Limb (tissue), 2 donors: Measurements from ENCODE around the gene RAD51.

Source experiments
- DNase-seq, 2 donors: peaks; one replicate each; pipeline ENCODE4 v3.0.0-alpha.2; 2016; ENCODE audit errors: extremely low spot score in 2 of 2

Gene RAD51

DNA sequence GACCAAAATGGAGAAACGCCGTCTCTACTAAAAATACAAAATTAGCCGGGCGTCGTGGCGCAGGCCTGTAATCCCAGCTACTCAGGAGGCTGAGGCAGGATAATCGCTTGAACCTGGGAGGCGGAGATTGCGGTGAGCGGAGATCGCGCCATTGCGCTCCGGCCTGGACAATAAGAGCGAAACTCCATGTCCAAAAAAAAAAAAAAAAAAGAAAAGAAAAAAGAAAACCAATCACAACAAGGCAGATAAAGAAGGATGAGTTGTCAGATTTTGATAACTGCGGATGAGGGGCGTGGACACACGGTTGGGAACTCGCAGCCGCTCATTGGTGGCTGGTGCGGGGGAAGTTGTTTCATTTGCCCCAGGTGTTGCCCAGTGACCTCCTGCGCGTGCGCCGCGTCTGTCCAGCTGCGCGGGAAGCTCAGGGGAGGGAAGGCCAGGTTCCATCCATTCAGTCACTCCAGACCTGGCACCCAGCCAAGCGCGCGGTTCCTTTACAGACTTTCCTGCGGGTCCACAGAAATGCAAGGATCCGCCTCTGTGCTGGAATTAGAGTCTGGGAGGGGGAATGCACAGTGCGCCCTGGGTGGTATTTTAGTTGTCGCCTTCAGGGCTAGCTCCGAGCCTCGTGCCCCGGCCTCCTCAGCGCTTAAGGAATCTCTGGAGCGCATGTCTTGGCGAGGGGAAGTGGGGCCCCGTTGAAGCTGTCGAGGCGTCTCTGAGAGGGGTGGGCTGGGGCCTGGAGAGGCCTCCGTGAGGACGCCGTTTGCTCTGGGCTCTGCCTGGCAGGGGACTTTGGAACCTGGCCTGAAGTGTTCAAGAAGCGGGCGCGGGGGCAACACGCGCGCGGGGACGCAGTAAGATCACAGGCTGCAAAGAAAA lies 68.2 kb downstream of the RAD51 start:
- peak; percentile 67 to 87 for DNase-seq

DNA sequence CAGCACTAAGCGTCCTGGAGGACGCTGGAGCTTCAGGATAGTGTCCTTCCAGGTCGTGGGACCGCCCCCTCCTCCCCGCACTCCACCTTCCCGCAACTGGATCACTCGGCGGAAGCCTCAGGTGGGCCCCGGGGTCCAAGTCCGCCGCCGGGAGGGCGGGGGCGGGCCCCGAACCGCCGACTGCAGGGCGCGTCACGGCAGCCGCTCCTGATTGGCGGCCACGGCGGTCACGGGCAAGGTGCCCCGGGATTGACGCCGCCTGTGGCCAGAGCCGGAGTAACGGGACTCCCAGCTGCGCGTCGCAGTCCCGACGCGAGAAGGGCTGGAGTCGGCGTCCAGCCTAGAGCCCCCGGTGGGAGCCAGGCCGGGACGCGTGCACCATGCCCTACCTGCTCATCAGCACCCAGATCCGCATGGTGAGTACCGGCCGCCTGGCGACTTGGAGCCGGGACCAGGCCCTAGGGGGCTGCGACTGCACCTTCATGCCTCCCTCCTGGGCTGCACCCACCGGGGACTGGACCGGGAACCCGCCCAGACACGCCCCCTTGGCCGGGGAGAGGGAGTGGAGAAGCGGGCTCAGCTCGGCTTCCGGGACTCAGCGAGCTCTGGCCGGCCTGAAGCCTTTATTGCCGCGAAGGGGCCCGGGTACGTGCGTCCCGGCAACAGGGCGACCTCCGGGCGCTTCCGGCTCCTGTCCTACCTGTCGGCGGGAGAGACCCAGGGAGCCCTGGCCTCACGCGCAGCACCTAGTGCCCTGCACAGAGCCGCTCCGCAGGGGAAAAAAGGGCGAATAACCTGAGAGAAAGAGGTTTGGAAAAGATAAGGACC lies 69.0 kb downstream of the RAD51 start, which contains the start of gene GCHFR:
Gene GCHFR (plus strand): TSS at position 268 of the 828 bp plus-strand sequence. CDS start 113 bp downstream, at position 381.
- DNase-seq, result peak; percentile 56 to 82

DNA sequence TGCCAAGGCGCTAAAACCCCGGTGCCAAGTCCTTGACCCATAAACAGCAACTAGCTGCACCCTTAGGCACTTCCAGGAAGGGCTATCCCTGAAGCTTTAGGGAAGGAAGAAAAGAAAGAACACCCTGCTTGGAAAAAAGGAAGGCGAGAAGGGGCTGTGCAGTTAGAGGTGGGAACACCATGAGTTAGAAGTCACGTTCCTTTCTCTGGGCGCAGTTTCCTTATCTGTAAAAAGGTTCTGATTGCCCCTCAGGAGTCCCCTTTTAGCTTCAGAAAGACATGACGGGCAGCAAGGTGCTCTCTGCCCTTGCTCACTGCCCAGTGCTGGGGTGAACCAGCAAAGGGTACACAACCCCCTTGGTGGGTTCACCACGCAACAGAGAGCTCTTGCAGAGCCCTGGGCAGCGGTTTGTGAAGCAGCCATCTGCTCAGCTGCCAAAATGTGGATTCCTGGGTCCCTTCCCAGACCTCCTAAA lies 69.7 kb downstream of the RAD51 start:
- no peak for DNase-seq

DNA sequence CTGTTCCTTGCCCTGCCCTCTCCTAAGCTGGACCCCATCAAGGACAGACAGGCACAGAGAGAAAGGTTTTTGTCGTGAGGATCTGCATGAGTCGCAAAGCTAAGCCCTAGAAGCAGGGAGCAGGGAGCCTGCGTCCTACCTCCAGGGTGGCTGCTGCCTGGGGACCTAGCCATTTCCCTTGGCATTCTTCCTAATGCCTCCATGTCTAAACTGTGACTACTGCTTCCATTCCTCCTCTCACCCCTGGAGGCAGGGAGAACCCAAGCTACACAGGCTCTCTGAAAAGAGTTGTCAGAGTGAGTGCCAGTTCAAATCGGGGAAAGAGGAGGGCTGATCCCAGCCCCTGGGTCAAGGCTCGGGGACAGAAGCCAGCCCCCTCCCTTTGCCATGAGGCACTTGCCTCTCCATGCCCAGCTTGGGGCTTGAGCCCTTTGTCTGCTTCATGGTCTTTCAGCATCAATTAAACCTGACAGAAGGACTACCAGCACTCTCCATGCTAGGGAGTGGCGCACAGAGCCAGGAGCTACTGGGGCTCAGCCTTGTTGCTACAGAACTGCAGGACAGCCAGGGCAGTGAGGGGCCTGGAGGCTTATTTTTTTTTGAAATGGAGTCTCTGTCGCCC lies 71.3 kb downstream of the RAD51 start:
- DNase-seq, result no peak

DNA sequence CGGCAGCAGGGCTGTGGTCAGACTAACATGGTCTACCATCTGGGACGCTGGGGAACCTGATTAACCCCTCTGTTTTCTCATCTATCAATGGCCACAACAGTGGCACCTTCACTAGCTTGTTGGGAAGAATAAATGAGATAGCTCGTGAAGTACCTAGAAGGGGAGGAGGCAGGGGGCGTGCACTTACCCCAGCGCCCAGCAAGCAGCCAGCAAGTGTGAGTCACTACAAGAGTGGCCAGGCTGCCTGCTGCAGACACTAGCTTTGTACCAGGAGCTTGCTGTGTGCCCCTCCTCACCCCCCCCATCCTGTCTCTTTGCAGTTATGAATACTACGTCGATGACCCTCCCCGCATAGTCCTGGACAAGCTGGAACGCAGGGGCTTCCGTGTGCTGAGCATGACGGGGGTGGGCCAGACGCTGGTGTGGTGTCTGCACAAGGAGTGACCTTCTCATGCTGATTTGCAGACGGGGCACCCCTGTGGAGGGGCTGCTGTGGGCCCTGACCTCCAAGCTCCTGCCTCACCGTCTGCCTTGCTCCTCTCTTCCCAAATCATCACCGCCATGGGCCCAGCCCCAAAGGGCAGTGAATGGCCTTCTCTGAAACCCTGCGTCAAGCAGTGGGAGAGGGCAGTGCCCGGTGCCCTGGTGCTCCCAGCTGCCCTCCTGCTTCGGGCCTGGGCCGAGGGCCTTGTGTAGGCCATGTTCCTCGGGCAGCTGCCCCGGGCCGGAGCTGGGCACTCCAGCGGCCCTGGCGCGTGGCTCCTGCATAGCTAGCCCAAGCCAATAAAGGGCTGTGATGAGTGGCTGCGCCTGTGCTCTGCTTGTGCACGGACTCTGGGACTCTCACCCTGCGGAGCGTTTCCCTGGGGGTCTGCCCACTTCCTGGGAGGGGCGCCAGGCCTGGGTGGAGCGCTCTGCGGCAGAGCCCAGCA lies 72.2 kb downstream of the RAD51 start:
- no peak for DNase-seq

DNA sequence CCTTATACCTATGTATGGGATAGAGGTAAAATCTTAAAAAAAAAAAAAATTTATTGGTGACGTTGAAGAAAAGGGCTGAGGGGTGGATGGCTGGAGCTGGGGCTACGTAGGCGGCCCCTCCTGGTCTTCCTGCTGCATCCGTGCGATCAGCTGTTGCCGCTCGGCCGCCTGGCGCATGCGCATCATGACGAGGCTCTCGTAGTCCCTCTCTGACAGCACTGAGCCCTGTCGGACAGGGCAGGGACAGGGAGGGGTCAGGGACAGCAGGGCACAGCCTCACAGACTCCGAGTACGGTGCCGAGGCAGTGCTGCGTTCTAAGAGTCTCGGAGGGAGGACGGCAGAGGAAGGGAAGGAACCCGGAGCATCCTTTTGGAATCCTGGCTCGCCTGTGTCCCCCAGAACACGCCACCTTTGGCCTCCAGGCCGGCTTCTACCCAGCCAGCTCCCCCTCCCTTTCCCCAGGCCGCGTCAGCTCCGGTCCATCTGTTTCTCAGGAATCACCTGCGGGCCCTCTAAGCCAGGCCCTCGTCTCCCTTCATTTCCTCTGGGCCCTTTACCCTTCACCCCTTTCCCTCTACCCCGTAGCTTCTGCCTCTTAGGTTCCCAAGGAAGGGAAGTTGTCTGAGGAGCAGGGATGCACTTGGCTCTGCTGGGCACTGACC lies 73.0 kb downstream of the RAD51 start:
- DNase-seq, result no peak

DNA sequence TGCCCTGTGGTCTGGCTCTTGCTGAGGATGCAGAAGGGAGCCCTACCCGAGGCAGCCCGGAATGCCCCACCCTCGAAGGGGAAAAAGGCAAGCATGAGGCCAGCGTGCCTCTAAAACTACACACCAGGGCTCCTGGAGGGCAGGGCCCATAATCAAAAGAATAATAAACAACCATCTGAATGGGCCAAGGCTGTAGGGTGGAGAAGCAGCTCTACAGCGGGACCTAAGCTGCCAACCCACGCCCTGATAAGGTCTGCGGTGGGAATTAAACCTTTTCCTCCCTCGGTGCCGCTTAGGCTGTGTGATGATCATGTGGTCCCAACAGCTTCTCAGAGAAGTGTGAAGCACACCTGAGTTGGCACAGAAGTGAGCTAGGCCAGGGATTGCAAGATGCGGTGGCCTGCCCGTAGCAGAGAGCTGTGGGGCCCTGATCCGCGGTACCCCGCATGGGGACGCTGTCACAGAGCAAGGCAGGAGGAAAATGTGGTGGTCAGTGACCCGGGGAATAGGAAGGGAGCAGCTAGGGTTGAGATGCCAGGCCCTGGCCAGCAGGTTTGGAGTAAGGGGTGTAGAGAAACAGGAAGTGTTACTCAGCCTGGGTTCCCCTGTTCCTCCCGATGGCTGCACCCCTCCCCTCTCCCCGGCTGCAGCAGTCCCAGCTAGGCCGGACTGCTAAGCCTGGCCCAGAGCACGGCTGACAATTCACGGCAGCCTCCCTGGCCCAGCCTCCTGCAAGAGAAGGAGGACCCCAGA lies 73.7 kb downstream of the RAD51 start:
- DNase-seq, result no peak

DNA sequence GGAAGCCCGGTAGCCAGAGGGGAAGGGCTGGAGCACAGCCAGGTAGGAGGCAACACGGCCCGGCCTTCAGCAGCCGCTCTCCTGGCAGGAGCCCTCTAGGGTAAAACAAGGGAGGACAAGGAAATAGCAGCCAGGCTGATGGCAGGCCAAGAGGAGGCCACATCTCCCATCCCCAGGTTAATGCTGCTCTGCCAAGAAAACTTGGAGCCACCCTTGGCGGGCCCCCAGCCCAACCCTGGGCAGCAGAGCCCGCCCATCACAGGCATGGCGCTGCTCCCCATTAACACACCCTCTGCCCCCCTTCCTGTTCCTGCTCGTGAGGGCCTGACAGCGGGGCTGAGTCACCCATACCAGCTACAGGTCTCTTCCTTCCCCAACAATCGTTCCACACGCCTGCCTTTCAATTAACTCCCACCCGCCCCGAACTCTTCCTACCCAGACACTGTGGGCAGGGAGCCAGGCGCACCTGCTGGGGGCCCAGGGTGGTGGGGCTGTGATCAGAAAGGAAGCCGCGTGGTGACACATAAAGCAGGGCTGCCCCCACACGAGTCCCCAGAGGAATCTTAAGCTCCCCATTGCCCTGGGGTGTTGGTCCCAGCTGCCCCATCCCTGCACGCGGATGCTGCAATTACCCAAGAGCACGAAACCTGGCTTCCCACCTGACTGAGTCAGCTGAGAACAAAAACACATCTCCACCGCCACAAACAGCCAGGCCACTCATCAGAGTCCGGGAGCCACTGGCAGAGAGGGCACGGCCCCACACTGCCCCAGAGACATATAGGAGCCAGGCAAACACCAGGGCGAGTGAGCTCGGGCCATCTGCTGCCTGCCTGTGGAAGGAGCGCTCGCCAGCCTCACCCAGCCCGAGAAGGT lies 74.5 kb downstream of the RAD51 start, which contains the start of gene C15orf62:
Gene C15orf62 (plus strand): TSS at position 707 of the 873 bp plus-strand sequence. CDS start 516 bp downstream, outside the sequence.
- peak in 1 of 2 donors; percentile 64 for DNase-seq

DNA sequence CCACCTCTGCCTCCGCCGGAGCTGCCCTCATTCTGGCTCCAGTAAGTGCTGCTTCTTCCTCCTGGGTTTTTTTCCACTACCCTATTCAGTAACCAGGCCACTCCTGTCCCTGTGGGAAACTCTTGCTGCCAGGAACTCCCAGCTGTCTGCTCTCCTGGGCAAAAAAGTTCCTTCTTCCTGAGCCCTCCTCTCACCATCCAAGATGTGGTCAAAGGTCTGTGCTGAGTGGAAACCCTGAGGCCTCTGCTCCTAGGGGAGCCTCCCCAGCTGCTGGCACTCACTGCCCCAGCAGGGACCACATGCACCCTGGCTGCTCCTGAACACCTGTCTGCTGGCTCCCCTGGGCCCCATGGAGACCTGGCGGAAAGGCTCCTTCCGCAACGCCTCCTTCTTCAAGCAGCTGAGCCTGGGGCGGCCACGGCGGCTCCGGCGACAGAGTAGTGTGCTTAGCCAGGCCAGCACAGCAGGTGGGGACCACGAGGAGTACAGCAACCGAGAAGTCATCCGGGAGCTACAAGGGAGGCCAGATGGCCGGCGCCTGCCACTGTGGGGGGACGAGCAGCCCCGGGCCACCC lies 75.3 kb downstream of the RAD51 start:
- no peak for DNase-seq

DNA sequence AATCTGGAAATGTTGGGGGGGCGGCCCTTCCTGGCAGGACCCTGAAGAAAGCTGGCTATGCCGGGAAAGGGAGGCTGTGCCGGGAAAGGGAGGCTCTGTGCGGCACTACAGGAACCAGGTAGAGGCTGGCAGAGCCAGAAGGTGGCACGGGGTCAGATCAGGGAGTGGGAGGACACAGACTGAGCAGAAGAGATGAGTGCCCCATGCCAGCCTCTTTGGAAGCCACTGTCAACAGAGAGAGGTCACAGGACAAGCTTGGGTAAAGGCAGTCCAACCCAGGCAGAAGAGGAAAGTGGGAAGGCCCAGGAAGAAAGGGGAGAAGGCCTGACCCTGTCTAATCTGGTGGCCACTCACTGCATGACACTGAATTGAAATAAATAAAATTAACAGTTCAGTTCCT lies 76.3 kb downstream of the RAD51 start:
- no peak for DNase-seq

DNA sequence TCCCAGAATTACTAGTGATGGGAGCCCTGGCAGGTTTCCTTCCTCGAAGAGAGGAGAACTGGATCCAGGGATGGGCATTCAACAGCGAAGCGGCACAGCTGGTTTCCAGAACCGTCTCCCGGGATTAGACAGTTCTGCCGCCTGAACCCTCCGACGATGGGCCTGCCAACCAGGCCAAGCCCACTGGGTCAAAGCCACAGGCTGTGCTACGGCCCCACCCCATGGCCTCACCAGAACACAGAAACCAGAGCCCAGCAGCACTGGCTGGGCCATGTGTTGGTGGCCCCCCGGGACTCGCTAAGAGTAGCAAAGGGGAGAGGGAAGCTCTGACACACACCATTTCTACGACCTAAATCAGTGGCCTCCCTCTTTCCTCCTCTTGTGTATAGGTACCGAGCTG lies 77.0 kb downstream of the RAD51 start:
- DNase-seq, result no peak

DNA sequence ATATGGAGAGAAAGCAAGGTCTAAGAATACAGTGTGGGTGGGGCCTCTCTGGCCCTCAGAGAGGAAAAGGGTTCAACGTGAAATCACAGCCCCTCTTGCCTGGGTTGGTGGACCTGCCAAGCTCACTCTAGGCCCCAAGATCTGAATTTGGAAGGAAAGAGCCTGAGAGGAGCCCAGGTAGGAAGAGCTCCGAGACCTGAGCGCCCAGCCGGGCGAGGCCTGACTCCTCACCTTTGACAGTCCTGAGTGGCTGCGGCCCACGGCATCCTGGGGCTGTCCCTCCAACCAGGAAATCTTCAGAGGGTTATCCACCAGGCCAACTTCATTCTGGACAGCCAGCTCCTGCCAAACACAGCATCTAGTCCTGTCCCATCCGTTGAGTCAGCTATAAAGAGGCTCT lies 78.5 kb downstream of the RAD51 start:
- no peak for DNase-seq

DNA sequence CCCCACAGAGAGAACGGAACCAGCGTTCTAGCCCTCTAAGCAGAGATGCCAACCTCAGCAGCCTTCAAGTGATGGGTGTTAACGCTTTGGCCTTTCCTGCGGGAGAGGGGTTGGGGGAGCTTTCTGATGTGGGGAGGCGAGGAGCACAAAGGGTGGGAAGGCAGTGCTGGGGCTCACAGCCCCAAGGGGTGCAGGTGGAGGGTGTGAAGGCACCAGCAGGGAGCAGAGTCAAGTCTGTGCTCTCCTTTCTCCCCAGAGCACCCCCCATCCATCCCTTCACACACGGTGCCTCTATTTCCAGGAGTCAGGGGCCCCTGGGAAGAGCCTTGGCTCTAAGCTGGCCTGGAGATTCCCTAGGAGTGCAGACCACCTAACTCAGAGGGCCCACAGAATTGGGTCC lies 78.9 kb downstream of the RAD51 start:
- DNase-seq, result no peak

DNA sequence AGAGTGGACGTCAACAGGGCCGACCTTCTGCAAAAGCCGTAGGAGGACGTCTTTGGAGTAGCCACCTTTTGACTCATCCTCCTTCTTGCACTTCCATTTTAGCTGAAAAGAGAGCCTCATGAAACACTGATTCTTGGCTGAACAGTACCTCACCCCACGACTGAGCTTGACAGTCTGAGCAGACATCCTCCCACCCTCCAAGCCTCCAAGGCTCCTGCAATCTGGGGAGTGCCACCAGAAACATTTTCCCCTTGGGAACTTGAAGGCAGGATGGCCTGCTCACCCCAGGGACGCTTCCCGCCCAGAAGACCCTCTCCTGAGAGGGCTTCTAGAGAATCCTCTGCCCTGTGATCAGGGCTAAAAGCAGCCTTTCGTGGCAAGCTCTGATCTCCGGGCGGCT lies 80.0 kb downstream of the RAD51 start:
- DNase-seq, result no peak

DNA sequence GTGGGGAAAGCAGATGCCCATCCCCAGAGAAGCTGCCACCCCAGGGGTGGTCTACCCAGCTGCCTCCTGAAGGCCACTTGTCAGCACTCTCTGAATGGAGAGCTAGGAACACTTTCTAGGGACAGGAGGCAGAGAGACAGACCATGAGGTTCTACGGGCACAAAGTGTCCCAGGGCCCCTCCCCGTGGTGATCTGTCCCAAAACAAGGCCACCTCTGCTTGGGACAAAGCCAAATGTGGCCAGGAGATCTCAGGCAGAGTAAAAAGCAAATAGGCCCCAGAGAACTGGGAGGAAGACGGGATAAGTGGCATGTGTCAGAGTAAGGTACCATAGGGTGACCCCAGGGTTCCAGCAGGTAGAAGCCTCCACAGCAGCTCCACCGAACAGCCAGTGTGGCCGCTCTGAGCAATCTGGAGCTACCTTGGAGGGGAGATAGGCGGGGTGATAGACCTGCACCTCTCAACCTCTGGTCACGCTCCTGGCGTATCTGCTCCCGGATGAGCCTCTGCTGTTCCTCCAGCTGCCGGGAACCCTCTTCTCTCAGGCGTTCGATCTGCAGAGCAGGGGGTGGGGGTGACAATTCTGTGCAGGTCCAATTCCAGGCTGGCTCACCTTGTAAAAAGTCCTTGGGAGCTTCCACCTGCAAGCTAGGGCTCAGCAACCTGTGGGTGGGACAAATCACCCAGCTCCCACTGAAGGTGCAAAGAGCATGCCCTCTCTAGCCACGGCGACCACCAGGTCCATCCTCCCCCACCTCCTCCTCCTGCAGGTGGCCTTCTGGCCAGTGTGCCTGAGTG lies 81.0 kb downstream of the RAD51 start:
- no peak for DNase-seq

DNA sequence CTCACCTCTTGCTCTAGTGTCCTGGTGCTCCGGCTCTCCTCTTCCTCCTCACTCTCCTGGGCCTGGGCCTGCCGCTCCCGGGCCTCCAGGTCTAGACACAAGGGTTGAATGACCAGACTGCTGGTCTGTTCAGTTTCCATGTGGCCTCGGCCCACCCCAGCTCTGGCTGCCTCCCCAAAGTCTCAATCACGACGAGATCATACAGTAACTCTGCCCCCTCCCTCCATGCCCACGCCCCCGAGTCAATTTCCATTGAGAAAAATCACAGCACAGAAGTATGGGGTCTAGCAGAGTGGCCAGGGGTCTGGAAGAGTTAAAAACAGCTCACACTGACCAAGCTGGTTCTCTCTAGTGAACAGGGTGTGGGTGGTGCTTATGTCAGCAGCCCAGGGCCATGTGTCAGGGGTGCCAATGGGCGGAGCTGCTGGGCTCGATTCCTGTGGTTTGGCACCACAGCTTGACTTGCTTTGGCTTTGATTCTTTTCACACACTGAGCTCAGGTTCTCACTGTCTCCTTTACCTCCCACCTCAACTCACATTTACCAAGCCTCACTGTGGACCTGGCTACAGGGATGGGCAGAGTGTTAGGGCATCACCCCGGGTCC lies 81.7 kb downstream of the RAD51 start:
- no peak for DNase-seq
